ENCODE data around the gene FNTB. TPM values are rescaled to one million over a fixed set of nuclear protein-coding genes. Genes with fewer than 3 reads are reported as not detected.

The FNTB gene
- polyA plus RNA-seq, 3 donors, result 12.3 to 14.2 (median 14.1) TPM

DNA sequence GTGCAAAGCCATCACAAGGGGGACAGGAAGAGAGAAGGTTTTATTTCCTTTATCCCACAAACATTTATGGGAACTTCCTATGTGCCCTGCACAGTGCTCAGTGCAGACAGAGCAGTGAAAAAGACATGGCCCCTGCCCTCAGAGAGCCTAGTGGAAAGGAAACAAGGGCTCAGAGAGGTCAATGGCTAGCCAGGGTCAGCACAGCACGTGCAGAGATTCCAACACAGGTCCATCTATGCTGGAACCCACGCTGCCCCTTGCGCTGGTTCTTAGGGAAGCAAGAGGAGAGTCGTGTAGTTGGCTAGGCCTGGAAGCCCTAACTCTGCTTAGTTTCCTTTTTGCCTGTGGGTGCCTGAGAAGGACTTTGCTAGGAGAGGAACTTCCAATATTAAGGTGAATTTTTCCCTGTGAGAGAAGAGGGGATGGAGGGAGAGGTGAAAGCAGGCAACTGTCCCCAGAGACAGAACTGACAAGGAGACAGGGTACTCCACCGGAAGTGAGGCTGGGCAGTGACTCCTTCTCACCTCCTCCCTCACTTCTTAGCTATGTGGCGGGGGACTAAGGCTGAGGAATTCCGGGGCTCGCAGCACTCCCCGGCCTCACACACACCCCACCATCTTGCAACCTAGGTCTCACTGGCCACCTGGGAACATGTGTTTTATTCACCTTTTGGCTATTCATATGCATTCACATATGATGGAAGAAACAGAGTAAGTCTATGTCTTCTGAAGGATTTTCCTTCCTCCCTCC is 32.0 kb upstream of the FNTB start:
- Histone ChIP-seq H3K4me3 (replicated peaks in 1 of 3; ENCODE audit: low read depth in 2 of 3, low read length in 3 of 3) (no peak overlapping the region), H3K27me3 (ENCODE audit: control insufficient read depth in 2 of 2, insufficient read depth in 2 of 2, low read length in 2 of 2) (no peaks in the 10 kb centered on the region), H3K9me3 (replicated peaks in 1 of 2; ENCODE audit: control insufficient read depth in 1 of 2, insufficient read depth in 1 of 2, low read length in 2 of 2) (no peaks in the 10 kb centered on the region), H3K36me3 (replicated peaks in 1 of 2; ENCODE audit: control insufficient read depth in 1 of 2, insufficient read depth in 2 of 2, low read length in 2 of 2) (no peaks in the 10 kb centered on the region), H3K27ac (ENCODE audit: low read depth in 1 of 2, low read length in 2 of 2) (no peak overlapping the region), H3K79me2 (ENCODE audit: insufficient read depth, low read length) (no peaks in the 10 kb centered on the region), H2AFZ (ENCODE audit: insufficient read depth, low read depth, low read length, poor library complexity, severe bottlenecking) (no peak overlapping the region), H3K4me1 (ENCODE audit: control insufficient read depth in 1 of 2, insufficient read depth in 2 of 2, low read length in 2 of 2) (no peaks in the 10 kb centered on the region), H3K4me2 (replicated peaks; ENCODE audit: extremely low read depth, low read length, poor library complexity, severe bottlenecking) (no peak overlapping the region), H3K9ac (ENCODE audit: insufficient read depth, low read length, poor library complexity, severe bottlenecking) (no peak overlapping the region), H4K20me1 (ENCODE audit: insufficient read depth, low read length) (no peaks in the 10 kb centered on the region)
- WGBS (ENCODE audit: insufficient coverage), result 95% methylated on average over 5 of the region's 9 CpGs
- TF ChIP-seq, protein P1, sequence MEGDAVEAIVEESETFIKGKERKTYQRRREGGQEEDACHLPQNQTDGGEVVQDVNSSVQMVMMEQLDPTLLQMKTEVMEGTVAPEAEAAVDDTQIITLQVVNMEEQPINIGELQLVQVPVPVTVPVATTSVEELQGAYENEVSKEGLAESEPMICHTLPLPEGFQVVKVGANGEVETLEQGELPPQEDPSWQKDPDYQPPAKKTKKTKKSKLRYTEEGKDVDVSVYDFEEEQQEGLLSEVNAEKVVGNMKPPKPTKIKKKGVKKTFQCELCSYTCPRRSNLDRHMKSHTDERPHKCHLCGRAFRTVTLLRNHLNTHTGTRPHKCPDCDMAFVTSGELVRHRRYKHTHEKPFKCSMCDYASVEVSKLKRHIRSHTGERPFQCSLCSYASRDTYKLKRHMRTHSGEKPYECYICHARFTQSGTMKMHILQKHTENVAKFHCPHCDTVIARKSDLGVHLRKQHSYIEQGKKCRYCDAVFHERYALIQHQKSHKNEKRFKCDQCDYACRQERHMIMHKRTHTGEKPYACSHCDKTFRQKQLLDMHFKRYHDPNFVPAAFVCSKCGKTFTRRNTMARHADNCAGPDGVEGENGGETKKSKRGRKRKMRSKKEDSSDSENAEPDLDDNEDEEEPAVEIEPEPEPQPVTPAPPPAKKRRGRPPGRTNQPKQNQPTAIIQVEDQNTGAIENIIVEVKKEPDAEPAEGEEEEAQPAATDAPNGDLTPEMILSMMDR (IDR thresholded peaks at IDR 0.05), result no peak
- peaks cover 0 to 1% (median 0%) of the 10 kb centered on the region in 7 donors for H3K9me3 Mint-ChIP-seq
- no peak overlapping the region for H3K4me3 Mint-ChIP-seq
- H3K36me3 Mint-ChIP-seq, result peaks cover 10 to 16% of the 10 kb centered on the region in 2 donors
- H3K27ac Mint-ChIP-seq, result peak overlapping the region in 1 of 7 donors; percentile 39
- DNase-seq, result no peak
- no peaks in the 10 kb centered on the region for H3K27me3 Mint-ChIP-seq (ENCODE audit: low read depth in 3 of 3)
- intact Hi-C loops (cut with micrococcal nuclease), result no loop called here
- H3K4me1 Mint-ChIP-seq, result no peaks in the 10 kb centered on the region

DNA sequence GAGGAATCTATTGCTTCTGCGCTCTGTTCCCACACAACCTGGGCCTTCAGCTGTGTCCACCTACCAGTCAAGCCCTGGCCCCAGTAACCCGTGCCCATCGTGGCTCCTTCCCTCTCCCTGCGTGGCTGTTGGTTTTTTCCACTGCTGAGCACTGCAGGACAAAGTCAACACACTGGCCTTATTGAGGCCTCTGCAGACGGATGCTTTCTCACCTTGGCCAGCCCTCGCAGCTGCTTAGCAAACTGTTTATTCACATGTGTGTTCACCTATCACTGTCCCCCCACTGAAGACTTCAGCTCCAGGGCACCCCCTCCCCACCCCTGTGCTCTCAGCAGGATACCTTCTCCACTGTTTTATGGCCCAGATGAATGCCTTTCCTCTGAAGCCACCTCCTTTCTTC is 31.4 kb upstream of the FNTB start:
- DNase-seq, result no peak
- Histone ChIP-seq H3K9ac (ENCODE audit: insufficient read depth, low read length, poor library complexity, severe bottlenecking) (no peak overlapping the region), H3K36me3 (replicated peaks in 1 of 2; ENCODE audit: control insufficient read depth in 1 of 2, insufficient read depth in 2 of 2, low read length in 2 of 2) (no peaks in the 10 kb centered on the region), H3K27ac (ENCODE audit: low read depth in 1 of 2, low read length in 2 of 2) (no peak overlapping the region), H3K27me3 (ENCODE audit: control insufficient read depth in 2 of 2, insufficient read depth in 2 of 2, low read length in 2 of 2) (no peaks in the 10 kb centered on the region), H3K9me3 (replicated peaks in 1 of 2; ENCODE audit: control insufficient read depth in 1 of 2, insufficient read depth in 1 of 2, low read length in 2 of 2) (no peaks in the 10 kb centered on the region), H3K79me2 (ENCODE audit: insufficient read depth, low read length) (no peaks in the 10 kb centered on the region), H3K4me3 (replicated peaks in 1 of 3; ENCODE audit: low read depth in 2 of 3, low read length in 3 of 3) (no peak overlapping the region), H2AFZ (ENCODE audit: insufficient read depth, low read depth, low read length, poor library complexity, severe bottlenecking) (no peak overlapping the region), H3K4me2 (replicated peaks; ENCODE audit: extremely low read depth, low read length, poor library complexity, severe bottlenecking) (no peak overlapping the region), H3K4me1 (ENCODE audit: control insufficient read depth in 1 of 2, insufficient read depth in 2 of 2, low read length in 2 of 2) (no peaks in the 10 kb centered on the region), H4K20me1 (ENCODE audit: insufficient read depth, low read length) (no peaks in the 10 kb centered on the region)
- Mint-ChIP-seq H3K36me3 (peaks cover 9 to 14% of the 10 kb centered on the region in 2 donors), H3K27me3 (ENCODE audit: low read depth in 3 of 3) (no peaks in the 10 kb centered on the region), H3K4me3 (no peak overlapping the region), H3K9me3 (peaks cover 0 to 1% (median 0%) of the 10 kb centered on the region in 7 donors), H3K27ac (no peak overlapping the region), H3K4me1 (no peaks in the 10 kb centered on the region)
- TF ChIP-seq, protein P1 (IDR thresholded peaks at IDR 0.05), result no peak
- intact Hi-C loops (cut with micrococcal nuclease), result no loop called here
- 93% methylated on average over 6 of the region's 6 CpGs for WGBS (ENCODE audit: insufficient coverage)

Measured in CD14-positive monocyte (primary cell).